Measurements from ENCODE around the gene NTN4.
"Not testable (repeated sequence)": the region's sequence is repeated elsewhere in the genome, so short reads cannot be mapped to it uniquely, and the experiment has no call there.

NTN4 gene

GRCh38 chr12:95616470-95616869, 174.1 kb downstream of the NTN4 start:
- not testable (repeated sequence) for DNase-seq

GRCh38 chr12:95615749-95616148, 174.8 kb downstream of the NTN4 start:
- DNase-seq: no peak

- DNase-seq: no peak
These were observed 176.1 kb downstream of the NTN4 start for GRCh38 chr12:95614390-95614982.

- no peak for DNase-seq
These were observed 177.5 kb downstream of the NTN4 start for GRCh38 chr12:95613021-95613420.

DNA sequence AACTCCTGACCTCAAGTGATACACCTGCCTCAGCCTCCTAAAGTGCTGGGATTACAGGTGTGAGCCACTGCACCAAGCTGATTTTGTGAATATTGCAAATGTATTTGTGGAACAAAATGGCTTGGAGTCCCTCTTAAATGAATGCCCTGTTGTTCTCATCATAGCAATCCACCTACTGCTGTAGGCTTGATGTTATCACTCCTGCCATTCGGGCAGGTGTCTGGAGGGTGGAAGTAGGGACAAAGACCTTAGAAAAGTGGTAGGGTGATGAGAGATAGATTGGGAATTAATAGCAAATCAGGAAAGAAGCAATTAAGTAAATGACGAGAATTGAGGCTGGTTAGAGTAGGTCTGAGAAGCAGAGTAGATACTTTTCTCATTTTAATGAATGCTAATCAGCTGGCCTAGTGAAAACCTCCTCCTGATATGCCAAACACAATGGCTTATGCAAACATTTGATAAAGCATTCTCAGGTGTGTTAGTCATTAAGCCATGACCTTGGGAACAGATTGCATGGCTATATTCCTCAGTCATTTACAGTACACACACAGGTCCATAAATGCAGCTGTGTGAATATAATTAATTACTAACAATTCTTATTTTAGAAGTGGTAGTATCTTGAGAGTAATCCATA, 178.8 kb downstream of the NTN4 start:
- DNase-seq: no peak

DNA sequence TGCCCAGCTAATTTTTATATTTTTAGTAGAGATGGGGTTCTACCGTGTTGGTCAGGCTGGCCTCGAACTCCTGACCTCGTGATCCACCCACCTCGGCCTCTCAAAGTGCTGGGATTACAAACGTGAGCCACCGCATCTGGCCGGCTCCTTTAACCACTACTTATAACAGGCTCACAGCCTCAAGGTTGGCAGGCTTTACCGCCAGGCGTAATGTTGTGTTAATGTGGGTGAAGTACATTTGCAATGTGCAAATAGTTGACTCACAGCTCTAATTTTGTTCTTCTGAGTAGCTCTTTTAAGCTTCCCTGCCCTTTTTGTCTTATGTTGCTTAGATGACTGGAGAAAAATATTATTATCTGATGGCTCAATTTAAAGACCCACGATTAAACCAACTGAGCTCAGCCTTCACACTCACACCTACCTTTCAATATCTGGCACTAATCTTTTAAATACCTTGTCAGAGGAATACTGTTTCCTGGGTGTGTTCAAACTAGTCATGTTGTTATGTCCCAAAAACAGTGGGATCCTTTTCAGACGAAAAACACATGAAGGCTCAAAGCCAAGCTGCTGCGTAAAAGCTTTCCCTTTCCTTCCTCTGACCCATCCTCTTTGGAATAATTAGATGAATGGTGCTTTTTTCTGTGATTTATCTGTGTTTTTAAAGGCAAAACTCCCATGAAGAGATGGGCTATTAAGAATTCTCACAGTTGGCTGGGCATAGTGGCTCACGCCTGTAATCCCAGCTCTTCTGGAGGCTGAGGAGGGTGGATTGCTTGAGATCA, 182.1 kb downstream of the NTN4 start:
- DNase-seq: no peak
